Activated B cell treated with CpG ODN at 0.5 μM for 24 hours (primary cell): ENCODE measurements around the gene HMBS. TPM values are rescaled to one million over a fixed set of nuclear protein-coding genes. Genes with fewer than 3 reads are reported as not detected.

ENCODE experiments used
- ATAC-seq: fragments of 200-7000 bp; cut with Tn5 transposase; one replicate; pipeline ENCODE4 v1.10.0; 2021; ENCODE audit warnings: low read depth, mild to moderate bottlenecking, moderate library complexity
- CTCF ChIA-PET: fragments of 350-600 bp; sonication (Branson Sonifier 250); formaldehyde crosslinking; loops from one replicate; lab custom pipeline; 2021; ENCODE audit warnings: antibody characterized with exemption; lab: Charles Lee
- POLR2A ChIA-PET: fragments of 350-600 bp; sonication (Branson Sonifier 250); formaldehyde crosslinking; loops from one replicate; lab custom pipeline; 2021; ENCODE audit warnings: antibody characterized with exemption; lab: Charles Lee
- DNase-seq: peaks from one replicate; pipeline ENCODE4 v3.0.0; 2022
- H3K27ac Mint-ChIP-seq: one replicate; pipeline ENCODE4 v1.8.0; 2020; ENCODE audit warnings: mixed read lengths
- H3K27me3 Mint-ChIP-seq: one replicate; pipeline ENCODE4 v1.8.0; 2021; ENCODE audit warnings: mixed read lengths
- H3K36me3 Mint-ChIP-seq: one replicate; pipeline ENCODE4 v1.8.0; 2021; ENCODE audit warnings: low read depth, mixed read lengths
- H3K4me1 Mint-ChIP-seq: one replicate; pipeline ENCODE4 v1.8.0; 2021; ENCODE audit warnings: mixed read lengths
- H3K4me3 Mint-ChIP-seq: one replicate; pipeline ENCODE4 v1.8.0; 2020; ENCODE audit warnings: mild to moderate bottlenecking, mixed read lengths
- H3K9me3 Mint-ChIP-seq: one replicate; pipeline ENCODE4 v1.8.0; 2020; ENCODE audit warnings: mixed read lengths
- intact Hi-C: fragments of 100-400 bp; cut with micrococcal nuclease; formaldehyde crosslinking; loops from one replicate; pipeline ENCODE4 v1.15.1; 2024
- total RNA-seq: library from RNA; stranded (reverse); gene quantifications from 2 replicates; pipeline ENCODE4 v1.2.3, GENCODE V29; 2022
- TF ChIP-seq, protein P1 (sequence below): fragments of 200-600 bp; IDR thresholded peaks from one replicate; pipeline ENCODE4 v1.8.0; 2022; ENCODE audit warnings: antibody characterized with exemption, mild to moderate bottlenecking

Gene HMBS
- total RNA-seq, 1 donor from 2014 or later: 26.9 TPM

DNA sequence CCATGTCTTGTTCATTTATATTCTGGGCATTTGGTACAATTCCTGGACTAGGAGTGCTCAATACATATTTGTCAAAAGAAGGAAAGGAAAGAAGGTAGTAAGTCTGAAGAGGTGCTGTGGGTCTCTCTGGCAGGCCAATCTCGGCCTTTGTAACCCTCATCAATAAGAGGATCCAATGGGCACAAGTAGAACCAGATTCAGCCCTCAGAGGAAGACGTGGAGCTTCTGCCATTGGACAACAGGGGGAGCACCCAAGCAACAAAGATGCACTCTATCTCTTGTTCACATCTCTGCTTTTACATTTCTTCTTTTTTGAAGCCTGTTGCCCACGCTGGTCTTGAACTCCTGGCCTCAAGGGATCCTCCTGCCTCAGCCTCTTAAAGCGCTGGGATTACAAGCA, 19.3 kb upstream of the HMBS start:
- H3K4me1 Mint-ChIP-seq: peaks cover 34% of the 10 kb centered on the region
- no peak for ATAC-seq

DNA sequence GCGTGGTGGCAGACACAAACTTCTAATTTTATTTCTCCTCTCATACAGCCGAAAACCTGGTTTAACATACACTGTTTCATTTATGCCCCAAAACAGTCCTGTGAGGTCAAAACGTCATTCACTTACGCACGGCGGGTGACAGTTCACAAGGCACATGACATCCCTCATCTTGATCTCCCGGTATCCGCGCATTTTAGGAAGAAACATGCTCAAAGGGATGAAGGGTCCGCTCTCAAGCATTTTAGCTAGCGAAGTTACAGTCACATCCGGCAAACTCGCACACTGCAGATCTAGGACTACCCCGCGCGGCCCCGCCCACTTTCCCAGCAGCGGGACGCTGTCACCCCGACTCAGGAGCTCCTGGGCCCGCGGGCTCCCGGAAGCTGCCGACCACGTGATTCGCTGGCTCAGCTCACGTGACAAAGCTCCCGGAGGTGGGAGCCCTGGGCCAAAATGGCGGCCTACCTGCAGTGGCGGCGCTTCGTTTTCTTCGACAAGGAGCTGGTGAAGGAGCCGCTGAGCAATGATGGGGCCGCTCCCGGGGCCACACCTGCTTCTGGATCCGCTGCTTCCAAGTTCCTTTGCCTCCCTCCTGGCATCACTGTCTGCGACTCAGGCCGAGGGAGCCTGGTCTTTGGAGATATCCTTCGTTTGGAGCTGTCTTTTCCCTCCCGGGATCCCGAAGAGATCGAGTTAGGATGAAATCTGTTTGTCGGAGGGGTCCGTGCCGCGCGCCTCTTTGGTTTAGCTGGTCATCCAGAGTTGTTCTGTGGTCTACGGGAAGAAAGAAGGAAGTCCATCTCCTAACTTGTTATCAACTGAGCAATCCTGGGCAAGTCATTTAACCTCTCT, 17.1 kb upstream of the HMBS start, which contains the start of gene VPS11:
Gene VPS11 (plus strand): TSS at position 448 of the 852 bp plus-strand sequence. CDS start 6 bp downstream, at position 454.
- no peaks in the 10 kb centered on the region for H3K9me3 Mint-ChIP-seq
- H3K4me3 Mint-ChIP-seq: peak within 1 kb of the TSS; percentile 98
- ATAC-seq (peak; percentile 97), DNase-seq (peak; percentile 94)
- TF ChIP-seq, protein P1, sequence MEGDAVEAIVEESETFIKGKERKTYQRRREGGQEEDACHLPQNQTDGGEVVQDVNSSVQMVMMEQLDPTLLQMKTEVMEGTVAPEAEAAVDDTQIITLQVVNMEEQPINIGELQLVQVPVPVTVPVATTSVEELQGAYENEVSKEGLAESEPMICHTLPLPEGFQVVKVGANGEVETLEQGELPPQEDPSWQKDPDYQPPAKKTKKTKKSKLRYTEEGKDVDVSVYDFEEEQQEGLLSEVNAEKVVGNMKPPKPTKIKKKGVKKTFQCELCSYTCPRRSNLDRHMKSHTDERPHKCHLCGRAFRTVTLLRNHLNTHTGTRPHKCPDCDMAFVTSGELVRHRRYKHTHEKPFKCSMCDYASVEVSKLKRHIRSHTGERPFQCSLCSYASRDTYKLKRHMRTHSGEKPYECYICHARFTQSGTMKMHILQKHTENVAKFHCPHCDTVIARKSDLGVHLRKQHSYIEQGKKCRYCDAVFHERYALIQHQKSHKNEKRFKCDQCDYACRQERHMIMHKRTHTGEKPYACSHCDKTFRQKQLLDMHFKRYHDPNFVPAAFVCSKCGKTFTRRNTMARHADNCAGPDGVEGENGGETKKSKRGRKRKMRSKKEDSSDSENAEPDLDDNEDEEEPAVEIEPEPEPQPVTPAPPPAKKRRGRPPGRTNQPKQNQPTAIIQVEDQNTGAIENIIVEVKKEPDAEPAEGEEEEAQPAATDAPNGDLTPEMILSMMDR: no peak
- H3K27me3 Mint-ChIP-seq: no peaks in the 10 kb centered on the region
- H3K36me3 Mint-ChIP-seq: peaks cover 39% of the 10 kb centered on the region
- intact Hi-C loops: loop anchor here (1.0 to 2.0 kb wide), 9 partner anchors 10 to 255 kb away; partner anchors contain the start of genes HINFP, HYOU1, RPS25 and SLC37A4
- ChIA-PET POLR2A (interaction anchor here (0.6 to 4.0 kb wide), 29 partner anchors 8 to 1252 kb away, joined by 3 to 62 read pairs (median 3); partner anchors contain the start of genes C2CD2L, CBL, CENATAC and DPAGT1), CTCF (interaction anchor here (0.6 to 1.6 kb wide), 7 partner anchors 12 to 271 kb away, joined by 3 to 9 read pairs (median 4); partner anchors contain the start of genes DPAGT1 and NLRX1)
- H3K4me1 Mint-ChIP-seq: peaks cover 34% of the 10 kb centered on the region
- peak within 1 kb of the TSS; percentile 98 for H3K27ac Mint-ChIP-seq

More for the DNA sequence above, 19.3 kb upstream of the HMBS start:
- Mint-ChIP-seq H3K36me3 (peaks cover 23% of the 10 kb centered on the region), H3K27me3 (no peaks in the 10 kb centered on the region), H3K27ac (peak overlapping the region; percentile 41), H3K4me3 (peak overlapping the region; percentile 32), H3K9me3 (no peaks in the 10 kb centered on the region)
- ChIA-PET CTCF (interaction anchor here (1.0 to 1.4 kb wide), 2 partner anchors 34 to 47 kb away, joined by 3 read pairs; partner anchors contain the start of genes RPS25 and TRAPPC4), POLR2A (interaction anchor here (0.9 to 4.0 kb wide), 4 partner anchors 14 to 253 kb away, joined by 3 to 59 read pairs (median 4); partner anchors contain the start of gene HMBS)
- no peak for DNase-seq
- intact Hi-C loops: loop anchor here (2.0 kb wide), 1 partner anchor 131 kb away; no protein-coding TSS in a partner anchor
- TF ChIP-seq, protein P1: no peak

DNA sequence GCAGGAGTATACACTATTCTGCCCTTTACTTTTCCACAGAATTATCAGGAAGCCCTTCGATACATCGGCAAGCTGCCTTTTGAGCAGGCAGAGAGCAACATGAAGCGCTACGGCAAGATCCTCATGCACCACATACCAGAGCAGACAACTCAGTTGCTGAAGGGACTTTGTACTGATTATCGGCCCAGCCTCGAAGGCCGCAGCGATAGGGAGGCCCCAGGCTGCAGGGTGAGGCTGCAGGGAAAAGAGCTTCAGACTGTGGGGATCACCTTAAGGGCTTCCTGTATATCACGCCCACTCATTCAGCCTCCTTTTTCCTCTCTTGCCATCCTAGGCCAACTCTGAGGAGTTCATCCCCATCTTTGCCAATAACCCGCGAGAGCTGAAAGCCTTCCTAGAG, 6.8 kb upstream of the HMBS start:
- no peak overlapping the region for H3K4me3 Mint-ChIP-seq
- DNase-seq: no peak
- POLR2A ChIA-PET: interaction anchor here (0.6 to 1.6 kb wide), 5 partner anchors 9 to 218 kb away, joined by 3 to 7 read pairs (median 4); partner anchors contain the start of gene HINFP
- H3K27ac Mint-ChIP-seq: no peak overlapping the region
- peaks cover 80% of the 10 kb centered on the region for H3K36me3 Mint-ChIP-seq
- no peak for ATAC-seq
- H3K9me3 Mint-ChIP-seq: no peaks in the 10 kb centered on the region
- H3K27me3 Mint-ChIP-seq: no peaks in the 10 kb centered on the region
- no peaks in the 10 kb centered on the region for H3K4me1 Mint-ChIP-seq
- CTCF ChIA-PET: no interaction called here
- intact Hi-C loops: no loop called here
- TF ChIP-seq, protein P1: no peak

DNA sequence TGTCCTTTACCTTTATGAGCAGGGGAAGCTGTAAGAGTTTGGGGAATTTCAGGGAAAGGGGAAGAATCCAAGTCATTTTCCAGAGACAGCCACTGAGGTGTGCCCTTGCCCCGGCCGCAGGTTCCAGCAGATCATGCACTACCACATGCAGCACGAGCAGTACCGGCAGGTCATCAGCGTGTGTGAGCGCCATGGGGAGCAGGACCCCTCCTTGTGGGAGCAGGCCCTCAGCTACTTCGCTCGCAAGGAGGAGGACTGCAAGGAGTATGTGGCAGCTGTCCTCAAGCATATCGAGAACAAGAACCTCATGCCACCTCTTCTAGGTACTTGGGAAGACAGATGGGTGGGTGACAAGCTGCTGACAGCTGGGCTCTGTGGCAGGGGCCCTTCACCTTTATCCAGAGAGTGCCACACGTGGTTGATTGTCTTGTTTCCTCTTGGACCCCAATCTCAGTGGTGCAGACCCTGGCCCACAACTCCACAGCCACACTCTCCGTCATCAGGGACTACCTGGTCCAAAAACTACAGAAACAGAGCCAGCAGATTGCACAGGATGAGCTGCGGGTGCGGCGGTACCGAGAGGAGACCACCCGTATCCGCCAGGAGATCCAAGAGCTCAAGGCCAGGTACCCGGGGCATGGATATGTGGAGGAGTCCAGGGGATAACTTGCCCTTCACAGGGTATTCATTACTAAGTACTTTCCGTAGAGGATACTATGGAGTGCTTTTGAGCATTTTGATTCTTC, 5.8 kb upstream of the HMBS start:
- TF ChIP-seq, protein P1: no peak
- Mint-ChIP-seq H3K4me3 (no peak overlapping the region), H3K9me3 (no peaks in the 10 kb centered on the region), H3K4me1 (no peaks in the 10 kb centered on the region), H3K27me3 (no peaks in the 10 kb centered on the region), H3K36me3 (peaks cover 70% of the 10 kb centered on the region), H3K27ac (no peak overlapping the region)
- POLR2A ChIA-PET: interaction anchor here (1.0 to 1.6 kb wide), 3 partner anchors 21 to 43 kb away, joined by 3 to 4 read pairs (median 3); partner anchors contain the start of gene HINFP
- DNase-seq: no peak
- no peak for ATAC-seq
- CTCF ChIA-PET: no interaction called here
- intact Hi-C loops: no loop called here
